SU-DHL-6 (cell line): ENCODE results near the gene RPL9.

Experiments used
- EZH2phosphoT487 ChIP-seq: fragments of 200-600 bp; sonication (generic), shearing (Covaris generic); conservative IDR thresholded peaks from 2 replicates; pipeline ENCODE4 v1.6.1; 2018; ENCODE audit warnings: mild to moderate bottlenecking, antibody characterized with exemption, low read length, moderate library complexity, mixed read lengths
- TF ChIP-seq, protein P1 (sequence below): fragments of 200-600 bp; sonication (generic); IDR thresholded peaks from one replicate; pipeline ENCODE4 v1.5.1; 2017; ENCODE audit warnings: antibody characterized with exemption, mild to moderate bottlenecking, low read length, moderate library complexity; ENCODE audit not compliant: insufficient read depth, poor library complexity, severe bottlenecking

DNA sequence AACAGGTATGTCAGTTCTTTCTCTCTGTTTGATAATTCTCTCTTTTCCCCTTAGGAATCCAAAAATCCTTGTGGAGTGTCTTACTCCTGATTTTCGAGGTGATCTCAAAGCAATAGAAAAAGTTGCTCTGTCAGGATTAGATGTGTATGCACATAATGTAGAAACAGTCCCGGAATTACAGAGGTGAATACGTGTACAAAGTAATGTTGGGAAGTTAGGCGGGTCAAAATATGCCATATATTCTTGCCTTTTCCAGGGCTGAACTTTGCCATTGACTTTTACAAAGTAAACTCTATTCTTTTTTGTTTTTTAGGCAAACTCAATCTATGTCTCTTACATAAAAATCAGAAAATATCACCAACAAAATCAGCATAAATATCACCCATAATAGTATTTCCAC, 8.7 kb upstream of the RPL9 start:
- TF ChIP-seq, protein P1, sequence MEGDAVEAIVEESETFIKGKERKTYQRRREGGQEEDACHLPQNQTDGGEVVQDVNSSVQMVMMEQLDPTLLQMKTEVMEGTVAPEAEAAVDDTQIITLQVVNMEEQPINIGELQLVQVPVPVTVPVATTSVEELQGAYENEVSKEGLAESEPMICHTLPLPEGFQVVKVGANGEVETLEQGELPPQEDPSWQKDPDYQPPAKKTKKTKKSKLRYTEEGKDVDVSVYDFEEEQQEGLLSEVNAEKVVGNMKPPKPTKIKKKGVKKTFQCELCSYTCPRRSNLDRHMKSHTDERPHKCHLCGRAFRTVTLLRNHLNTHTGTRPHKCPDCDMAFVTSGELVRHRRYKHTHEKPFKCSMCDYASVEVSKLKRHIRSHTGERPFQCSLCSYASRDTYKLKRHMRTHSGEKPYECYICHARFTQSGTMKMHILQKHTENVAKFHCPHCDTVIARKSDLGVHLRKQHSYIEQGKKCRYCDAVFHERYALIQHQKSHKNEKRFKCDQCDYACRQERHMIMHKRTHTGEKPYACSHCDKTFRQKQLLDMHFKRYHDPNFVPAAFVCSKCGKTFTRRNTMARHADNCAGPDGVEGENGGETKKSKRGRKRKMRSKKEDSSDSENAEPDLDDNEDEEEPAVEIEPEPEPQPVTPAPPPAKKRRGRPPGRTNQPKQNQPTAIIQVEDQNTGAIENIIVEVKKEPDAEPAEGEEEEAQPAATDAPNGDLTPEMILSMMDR, result no peak
- no peak for TF ChIP-seq EZH2phosphoT487
